Upper lobe of left lung (tissue), 4 donors: Measurements from ENCODE around the gene AP4M1.

Source experiments
- CTCF ChIP-seq, 6 experiments: fragments of 450-650 bp in 4 of 6; fragments of 200-600 bp in 2 of 6; sonication (generic) in 2 of 6; IDR thresholded peaks; one replicate each; pipeline ENCODE4 v1.5.1; 2016 to 2019; ENCODE audit warnings: antibody characterized with exemption in 6 of 6
- EP300 ChIP-seq, 4 donors: sonication (generic); formaldehyde crosslinking; IDR thresholded peaks; one replicate each; pipeline ENCODE4 v1.5.1; 2017; ENCODE audit warnings: antibody characterized with exemption in 4 of 4, control low read depth in 2 of 4
- POLR2A ChIP-seq, 4 donors: fragments of 450-650 bp; IDR thresholded peaks; one replicate each; pipeline ENCODE4 v1.5.1; 2016 to 2017; ENCODE audit warnings: antibody characterized with exemption in 4 of 4, mild to moderate bottlenecking in 2 of 4

GRCh38 chr7:100082978-100083377 is 18.5 kb upstream of the AP4M1 start:
- TF ChIP-seq EP300 (IDR thresholded peaks at IDR 0.05) (no peak), CTCF (IDR thresholded peaks at IDR 0.05) (no peak), POLR2A (IDR thresholded peaks at IDR 0.05) (no peak)
